T-helper 2 cell treated with Interferon-gamma antibody and Interleukin-4, amounts not matched to agents 5 μg/mL and 100 μg/mL, for 36 hours (primary cell): ENCODE data around the gene RACGAP1.

Experiments
- DNase-seq: peaks from one replicate; pipeline ENCODE4 v3.0.0; 2021; ENCODE audit warnings: low spot score
- H3K27ac Mint-ChIP-seq: one replicate; pipeline ENCODE4 v1.8.0; 2021; ENCODE audit warnings: mild to moderate bottlenecking, mixed read lengths
- H3K27me3 Mint-ChIP-seq: one replicate; pipeline ENCODE4 v1.8.0; 2021; ENCODE audit warnings: low read depth, mixed read lengths
- H3K36me3 Mint-ChIP-seq: one replicate; pipeline ENCODE4 v1.8.0; 2021; ENCODE audit warnings: low read depth, mixed read lengths
- H3K4me1 Mint-ChIP-seq: one replicate; pipeline ENCODE4 v1.8.0; 2021; ENCODE audit warnings: low read depth, mixed read lengths
- H3K4me3 Mint-ChIP-seq: one replicate; pipeline ENCODE4 v1.8.0; 2022; ENCODE audit warnings: mild to moderate bottlenecking, moderate library complexity, mixed read lengths
- H3K9me3 Mint-ChIP-seq: one replicate; pipeline ENCODE4 v1.8.0; 2021; ENCODE audit warnings: mixed read lengths

RACGAP1 gene

DNA sequence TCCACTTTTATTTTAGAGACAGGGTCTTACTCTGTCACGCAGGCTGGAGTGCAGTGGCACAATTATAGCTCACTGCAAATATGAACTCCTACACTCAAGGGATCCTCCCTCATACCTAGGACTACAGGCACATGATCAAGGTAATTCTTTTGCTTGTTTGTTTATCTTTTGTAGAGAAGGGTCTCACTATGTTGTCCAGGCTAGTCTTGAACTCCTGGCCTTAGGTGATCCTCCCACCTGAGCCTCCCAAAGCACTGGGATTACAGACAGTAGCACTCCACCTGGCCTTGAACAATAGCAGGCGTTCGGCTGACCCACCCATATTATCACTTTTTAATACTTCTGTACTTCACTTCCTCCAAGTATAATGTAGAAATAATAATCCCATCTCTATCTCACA, 1.4 kb upstream of the RACGAP1 start:
- DNase-seq = no peak
- Mint-ChIP-seq H3K27ac (no peak overlapping the region), H3K4me3 (no peak overlapping the region), H3K27me3 (peaks cover 2% of the 10 kb centered on the region), H3K4me1 (peaks cover 20% of the 10 kb centered on the region), H3K36me3 (peaks cover 24% of the 10 kb centered on the region), H3K9me3 (peaks cover 2% of the 10 kb centered on the region)

DNA sequence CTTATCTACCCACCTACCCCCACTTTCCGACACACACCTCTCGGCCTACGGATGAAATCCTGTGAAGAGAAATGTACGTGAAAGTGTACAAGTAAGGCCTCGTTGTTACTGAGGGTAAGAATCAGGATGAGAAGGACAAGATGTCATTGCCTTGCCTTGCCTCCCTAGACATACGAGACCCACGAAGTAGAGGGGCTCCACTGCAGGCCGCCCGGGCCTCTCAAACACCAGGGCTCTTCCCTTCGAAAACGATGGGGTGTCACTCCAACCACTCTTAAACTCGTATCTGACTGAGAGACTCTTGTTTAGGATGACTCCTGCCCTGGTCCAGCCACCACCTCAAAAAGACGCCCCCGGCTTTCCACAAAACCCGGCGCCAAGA, 498 bp downstream of the RACGAP1 start:
- Mint-ChIP-seq H3K36me3 (peaks cover 29% of the 10 kb centered on the region), H3K4me1 (peaks cover 27% of the 10 kb centered on the region), H3K4me3 (peak overlapping the region; percentile 96), H3K27ac (peak overlapping the region; percentile 99), H3K9me3 (peaks cover 2% of the 10 kb centered on the region), H3K27me3 (no peaks in the 10 kb centered on the region)
- no peak for DNase-seq

DNA sequence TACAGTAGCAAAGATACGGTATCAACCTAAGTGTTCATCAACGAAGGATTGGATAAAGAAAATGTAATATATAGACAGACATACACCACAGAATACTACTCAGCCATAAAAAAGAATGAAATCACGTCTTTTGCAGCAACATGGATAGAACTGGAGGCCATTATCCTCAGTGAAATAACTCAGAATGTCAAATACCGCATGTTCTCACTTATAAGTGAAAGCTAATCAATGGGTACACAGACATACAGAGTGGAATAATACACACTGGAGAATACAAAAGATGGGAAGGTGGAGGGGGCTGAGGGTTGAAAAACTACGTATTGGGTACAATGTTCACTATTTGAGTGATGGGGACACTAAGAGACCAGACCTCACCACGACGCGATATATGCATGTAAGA, 1.1 kb downstream of the RACGAP1 start:
- no peak for DNase-seq
- Mint-ChIP-seq H3K36me3 (peaks cover 31% of the 10 kb centered on the region), H3K27ac (peak overlapping the region; percentile 99), H3K4me3 (peak overlapping the region; percentile 96), H3K9me3 (peaks cover 2% of the 10 kb centered on the region), H3K27me3 (no peaks in the 10 kb centered on the region), H3K4me1 (peaks cover 29% of the 10 kb centered on the region)

DNA sequence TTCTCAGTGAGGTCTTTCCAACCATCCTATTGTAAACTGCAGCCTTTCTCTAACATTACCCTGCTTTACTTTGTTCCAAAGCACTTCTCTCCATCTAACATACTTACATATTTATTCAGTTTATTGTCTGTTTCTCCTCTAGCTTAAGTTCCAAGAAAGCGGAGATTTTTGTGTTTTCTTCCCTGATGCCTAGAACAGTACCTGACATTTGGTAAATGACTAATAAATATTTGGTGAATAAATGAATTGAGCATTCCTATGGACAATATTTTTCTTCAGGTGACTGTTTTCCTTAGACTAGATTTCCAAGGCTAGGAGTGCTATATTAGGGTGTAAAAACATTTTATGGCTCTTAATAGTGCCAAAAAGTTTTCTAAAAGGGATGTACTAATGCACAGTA, 2.4 kb downstream of the RACGAP1 start:
- Mint-ChIP-seq H3K36me3 (peaks cover 37% of the 10 kb centered on the region), H3K4me1 (peaks cover 39% of the 10 kb centered on the region), H3K9me3 (peaks cover 2% of the 10 kb centered on the region), H3K27ac (peak overlapping the region; percentile 26), H3K27me3 (no peaks in the 10 kb centered on the region), H3K4me3 (peak overlapping the region; percentile 96)
- no peak for DNase-seq

DNA sequence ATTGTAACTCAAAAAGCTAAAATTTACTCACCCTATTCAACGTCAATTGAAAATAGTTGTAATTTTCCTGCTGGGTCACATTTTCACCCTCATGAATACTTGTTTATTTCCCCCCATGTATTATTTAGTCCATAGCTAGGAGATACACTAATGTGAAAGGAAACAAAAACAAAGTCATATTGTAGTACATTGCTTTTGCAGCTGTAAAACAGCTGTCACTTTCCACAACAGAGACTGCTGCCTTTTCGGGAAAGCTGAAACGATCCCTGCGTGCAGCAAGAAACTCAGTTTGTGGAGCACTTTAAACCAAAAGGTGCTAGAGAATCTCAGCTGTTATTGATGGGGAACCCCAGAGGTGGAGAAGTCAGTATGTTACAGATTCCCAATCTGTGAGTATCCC, 4.3 kb downstream of the RACGAP1 start:
- H3K4me3 Mint-ChIP-seq = no peak overlapping the region
- peaks cover 42% of the 10 kb centered on the region for H3K4me1 Mint-ChIP-seq
- H3K27ac Mint-ChIP-seq = no peak overlapping the region
- no peak for DNase-seq
- H3K36me3 Mint-ChIP-seq = peaks cover 42% of the 10 kb centered on the region
- peaks cover 2% of the 10 kb centered on the region for H3K9me3 Mint-ChIP-seq
- H3K27me3 Mint-ChIP-seq = no peaks in the 10 kb centered on the region

DNA sequence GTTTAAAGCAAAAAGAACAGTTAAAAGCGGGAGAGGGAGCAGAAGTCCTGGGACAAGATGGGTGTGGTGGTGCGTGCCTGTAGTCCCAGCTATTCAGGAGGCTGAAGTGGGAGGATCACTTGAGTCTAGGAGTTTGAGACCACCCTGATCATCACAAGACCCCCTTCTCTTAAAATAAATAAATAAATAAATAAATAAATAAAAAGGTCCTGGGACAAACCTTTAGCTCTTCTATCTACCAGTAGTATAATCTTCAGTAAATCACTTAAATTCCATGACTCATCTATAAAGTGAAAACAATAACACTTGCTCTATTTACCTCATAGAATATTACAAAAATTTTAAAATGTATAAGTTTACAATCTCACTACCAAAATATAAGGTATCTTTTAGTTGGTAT, 5.8 kb downstream of the RACGAP1 start:
- peaks cover 38% of the 10 kb centered on the region for H3K36me3 Mint-ChIP-seq
- no peaks in the 10 kb centered on the region for H3K9me3 Mint-ChIP-seq
- no peak overlapping the region for H3K27ac Mint-ChIP-seq
- H3K27me3 Mint-ChIP-seq = no peaks in the 10 kb centered on the region
- no peak overlapping the region for H3K4me3 Mint-ChIP-seq
- H3K4me1 Mint-ChIP-seq = peaks cover 39% of the 10 kb centered on the region
- DNase-seq = no peak

DNA sequence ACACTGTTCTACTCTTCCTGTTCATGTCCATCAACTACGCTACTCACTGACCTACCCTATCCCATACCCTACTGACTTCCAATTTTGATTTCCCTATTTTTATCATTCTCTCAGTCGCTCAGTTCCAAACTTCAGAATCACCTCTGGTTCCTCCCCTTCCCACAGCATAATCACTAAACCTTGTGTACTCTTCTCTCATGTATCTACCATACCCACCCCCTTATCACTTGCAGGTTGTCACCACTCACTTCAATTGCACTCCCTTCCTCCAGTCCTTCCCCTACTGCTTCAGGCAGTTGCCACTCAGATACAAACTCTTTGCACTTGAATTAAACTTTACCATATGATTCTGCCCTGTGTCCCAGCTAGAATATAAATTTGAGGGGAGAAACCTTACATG, 6.3 kb downstream of the RACGAP1 start:
- no peak overlapping the region for H3K4me3 Mint-ChIP-seq
- peaks cover 37% of the 10 kb centered on the region for H3K4me1 Mint-ChIP-seq
- peaks cover 38% of the 10 kb centered on the region for H3K36me3 Mint-ChIP-seq
- H3K27me3 Mint-ChIP-seq = no peaks in the 10 kb centered on the region
- H3K9me3 Mint-ChIP-seq = no peaks in the 10 kb centered on the region
- peak overlapping the region; percentile 34 for H3K27ac Mint-ChIP-seq
- no peak for DNase-seq

DNA sequence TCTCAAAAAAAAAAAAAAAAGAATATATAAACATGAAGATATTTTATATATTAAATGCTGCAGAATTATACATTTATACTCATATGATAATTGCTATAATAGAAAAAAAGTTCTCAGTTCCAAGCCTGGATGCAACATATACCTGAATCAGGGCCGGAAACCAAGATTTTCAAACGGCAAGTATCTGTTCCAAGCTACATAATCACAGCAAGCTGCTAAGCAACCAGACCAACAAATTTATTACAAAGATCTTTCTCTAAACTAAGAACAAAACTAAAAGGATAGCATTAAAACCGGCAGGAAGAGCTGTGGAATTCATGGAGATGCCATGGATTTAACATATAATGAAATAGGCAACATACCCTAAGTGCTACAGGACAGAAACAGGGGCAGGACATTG, 7.1 kb downstream of the RACGAP1 start:
- H3K36me3 Mint-ChIP-seq = peaks cover 42% of the 10 kb centered on the region
- DNase-seq = no peak
- H3K4me3 Mint-ChIP-seq = no peak overlapping the region
- peaks cover 40% of the 10 kb centered on the region for H3K4me1 Mint-ChIP-seq
- H3K27me3 Mint-ChIP-seq = no peaks in the 10 kb centered on the region
- H3K27ac Mint-ChIP-seq = peak overlapping the region; percentile 16
- H3K9me3 Mint-ChIP-seq = no peaks in the 10 kb centered on the region

DNA sequence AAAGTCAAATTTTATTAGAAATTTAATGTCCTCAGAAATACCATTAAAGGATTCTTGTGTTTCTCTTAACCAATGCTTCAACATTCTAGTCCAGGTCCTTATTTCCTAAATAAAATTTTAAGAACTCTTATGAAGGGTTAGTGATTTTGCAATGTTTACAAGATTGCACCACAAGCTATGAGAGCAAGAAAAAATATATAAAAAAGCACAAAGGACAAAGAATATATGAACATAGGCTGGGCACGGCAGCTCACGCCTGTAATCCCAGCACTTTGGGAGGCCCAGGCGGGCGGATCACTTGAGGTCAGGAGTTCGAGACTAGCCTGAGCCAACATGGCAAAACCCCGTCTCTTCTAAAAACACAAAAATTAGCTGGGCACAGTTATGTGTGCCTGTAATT, 7.7 kb downstream of the RACGAP1 start:
- H3K9me3 Mint-ChIP-seq = no peaks in the 10 kb centered on the region
- H3K27ac Mint-ChIP-seq = no peak overlapping the region
- peaks cover 35% of the 10 kb centered on the region for H3K4me1 Mint-ChIP-seq
- H3K27me3 Mint-ChIP-seq = no peaks in the 10 kb centered on the region
- no peak overlapping the region for H3K4me3 Mint-ChIP-seq
- no peak for DNase-seq
- peaks cover 37% of the 10 kb centered on the region for H3K36me3 Mint-ChIP-seq

DNA sequence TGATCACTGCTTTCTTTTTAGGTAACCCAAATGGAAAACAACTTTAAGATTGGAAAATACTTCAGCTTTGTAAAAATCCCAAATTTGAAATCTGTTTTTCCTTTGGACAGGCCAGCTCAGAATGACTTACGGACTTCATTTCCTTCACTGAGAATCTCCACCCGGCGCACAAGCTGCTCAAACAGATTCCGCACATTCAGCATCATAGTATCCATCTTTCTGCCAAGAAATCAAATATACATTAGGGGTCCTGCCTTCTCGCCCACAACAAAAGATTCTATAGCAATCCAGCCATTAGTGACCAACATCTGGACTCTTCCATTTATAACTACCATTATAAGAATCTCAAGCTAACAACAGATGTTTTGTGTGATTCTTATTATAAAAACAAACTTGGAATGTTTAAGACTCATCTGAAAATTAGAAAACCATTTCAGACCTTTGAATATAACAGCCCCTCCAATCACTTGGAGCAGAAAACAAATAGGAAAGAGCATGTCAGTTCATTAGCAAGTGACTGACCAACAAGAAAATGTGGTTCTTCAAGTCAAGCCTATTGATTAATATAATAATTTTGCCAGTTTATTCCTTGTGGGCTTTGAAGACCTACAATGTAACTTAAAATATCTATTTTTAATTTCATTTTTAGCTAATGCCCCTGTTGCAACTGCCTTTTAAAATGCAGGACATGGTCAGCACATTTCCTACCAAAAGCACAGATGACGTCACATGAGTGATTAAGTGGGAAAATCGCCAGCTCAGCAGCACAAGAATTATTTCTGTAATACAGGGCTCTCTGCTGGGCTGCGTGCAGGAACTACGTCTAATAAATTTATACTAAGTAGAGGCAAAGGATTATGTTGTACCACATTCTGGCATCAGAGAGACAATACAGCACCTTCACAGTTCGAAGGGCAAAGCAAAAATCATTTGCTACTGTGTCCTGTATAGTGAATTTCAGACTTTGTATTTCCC, 8.5 kb downstream of the RACGAP1 start:
- H3K36me3 Mint-ChIP-seq = peaks cover 35% of the 10 kb centered on the region
- no peaks in the 10 kb centered on the region for H3K9me3 Mint-ChIP-seq
- H3K27me3 Mint-ChIP-seq = no peaks in the 10 kb centered on the region
- no peak overlapping the region for H3K4me3 Mint-ChIP-seq
- no peak for DNase-seq
- H3K27ac Mint-ChIP-seq = no peak overlapping the region
- peaks cover 33% of the 10 kb centered on the region for H3K4me1 Mint-ChIP-seq

DNA sequence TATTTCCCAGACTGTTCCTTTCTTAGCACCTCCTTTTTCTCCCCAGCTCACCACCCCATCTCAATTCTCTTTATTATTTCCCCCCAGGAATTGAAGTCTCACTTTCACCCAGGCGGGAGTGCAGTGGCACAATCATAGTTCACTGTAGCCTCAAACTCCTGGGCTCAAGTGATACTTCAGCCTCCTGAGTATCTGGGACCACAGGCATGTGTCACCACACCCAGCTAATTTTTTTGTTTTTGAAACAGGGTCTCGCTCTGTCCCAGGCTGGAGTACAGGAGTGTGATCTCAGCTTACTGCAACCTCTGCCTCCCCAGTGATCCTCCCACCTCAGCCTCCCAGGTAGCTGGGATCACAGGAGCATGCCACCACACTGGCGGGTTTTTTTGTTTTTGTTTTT, 11.0 kb downstream of the RACGAP1 start:
- peaks cover 39% of the 10 kb centered on the region for H3K36me3 Mint-ChIP-seq
- H3K4me1 Mint-ChIP-seq = peaks cover 29% of the 10 kb centered on the region
- no peaks in the 10 kb centered on the region for H3K9me3 Mint-ChIP-seq
- H3K27ac Mint-ChIP-seq = peak overlapping the region; percentile 0
- no peaks in the 10 kb centered on the region for H3K27me3 Mint-ChIP-seq
- H3K4me3 Mint-ChIP-seq = no peak overlapping the region
- no peak for DNase-seq

DNA sequence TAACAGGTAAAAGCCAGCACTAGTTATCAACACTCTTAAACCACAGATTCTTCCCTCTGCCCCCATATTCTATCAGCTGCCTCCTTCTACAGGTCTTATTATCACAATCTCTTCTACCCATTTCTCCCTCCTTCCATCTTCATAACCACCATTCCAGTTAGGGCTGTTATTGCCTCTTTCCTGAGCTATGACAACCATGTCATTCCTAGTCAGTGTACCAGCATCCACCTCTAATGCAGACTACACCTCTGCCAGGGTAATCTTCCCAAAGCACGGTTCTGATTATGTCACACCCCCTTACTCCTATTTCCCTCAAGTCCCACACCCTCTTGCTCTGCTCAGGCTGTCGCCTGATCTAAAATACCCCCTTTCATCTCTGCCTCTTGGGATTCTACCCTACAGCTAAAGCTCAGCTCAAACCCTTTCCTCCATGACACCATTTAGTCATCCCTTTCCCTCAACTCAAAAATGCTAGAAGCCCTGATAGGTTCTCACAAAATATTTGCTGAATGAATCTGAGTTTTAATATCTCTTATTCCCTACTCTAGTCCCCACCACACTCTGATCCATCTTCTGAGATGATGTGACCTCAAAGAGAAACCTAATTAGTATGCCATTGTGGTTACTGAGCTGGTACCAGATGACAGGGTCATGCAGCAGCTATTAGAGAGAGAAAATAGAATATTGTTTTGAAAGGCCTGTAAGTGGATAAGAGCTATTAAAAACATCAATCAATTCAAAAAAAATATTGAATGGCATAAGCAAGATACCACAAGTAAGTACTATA, 11.7 kb downstream of the RACGAP1 start:
- H3K27ac Mint-ChIP-seq = peak overlapping the region; percentile 3

DNA sequence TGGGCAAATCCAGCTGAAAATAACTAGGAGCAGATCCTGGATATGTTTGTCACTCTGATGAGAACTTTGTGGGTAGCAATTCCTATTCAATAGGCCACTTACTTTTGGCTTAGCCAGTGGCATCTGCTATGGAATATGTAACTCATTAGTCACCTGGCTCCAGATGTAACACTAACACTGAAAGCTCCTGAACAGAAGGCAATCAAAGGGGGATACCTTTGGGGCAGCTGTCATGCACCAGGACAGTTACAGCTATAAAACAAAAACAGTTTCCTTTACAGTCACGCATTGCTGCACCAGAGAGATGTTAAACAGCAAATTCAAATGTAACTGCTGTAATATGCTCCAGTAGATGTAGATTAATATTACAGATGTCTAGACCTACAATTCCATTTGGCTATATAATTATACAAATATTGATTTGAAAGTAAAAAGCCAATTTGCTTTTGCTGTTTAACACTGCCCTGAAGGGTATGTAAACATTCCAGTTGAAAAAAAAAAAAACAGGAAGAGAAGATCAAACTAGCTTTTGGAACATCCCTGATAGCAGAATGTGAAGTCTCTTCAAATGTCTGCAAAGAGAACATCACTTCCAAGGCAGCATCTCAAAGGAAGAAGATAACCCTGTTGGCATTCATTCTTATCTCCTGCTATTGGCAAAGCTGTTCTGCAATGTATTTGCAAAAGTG, 18.4 kb downstream of the RACGAP1 start:
- DNase-seq = no peak
- H3K9me3 Mint-ChIP-seq = no peaks in the 10 kb centered on the region
- no peak overlapping the region for H3K4me3 Mint-ChIP-seq
- peaks cover 11% of the 10 kb centered on the region for H3K4me1 Mint-ChIP-seq
- H3K36me3 Mint-ChIP-seq = peaks cover 52% of the 10 kb centered on the region
- H3K27ac Mint-ChIP-seq = peak overlapping the region; percentile 40
- H3K27me3 Mint-ChIP-seq = no peaks in the 10 kb centered on the region

More for the DNA sequence above, 11.7 kb downstream of the RACGAP1 start:
- H3K9me3 Mint-ChIP-seq = no peaks in the 10 kb centered on the region
- peaks cover 23% of the 10 kb centered on the region for H3K4me1 Mint-ChIP-seq
- H3K4me3 Mint-ChIP-seq = no peak overlapping the region
- no peaks in the 10 kb centered on the region for H3K27me3 Mint-ChIP-seq
- peaks cover 37% of the 10 kb centered on the region for H3K36me3 Mint-ChIP-seq
- DNase-seq = no peak

DNA sequence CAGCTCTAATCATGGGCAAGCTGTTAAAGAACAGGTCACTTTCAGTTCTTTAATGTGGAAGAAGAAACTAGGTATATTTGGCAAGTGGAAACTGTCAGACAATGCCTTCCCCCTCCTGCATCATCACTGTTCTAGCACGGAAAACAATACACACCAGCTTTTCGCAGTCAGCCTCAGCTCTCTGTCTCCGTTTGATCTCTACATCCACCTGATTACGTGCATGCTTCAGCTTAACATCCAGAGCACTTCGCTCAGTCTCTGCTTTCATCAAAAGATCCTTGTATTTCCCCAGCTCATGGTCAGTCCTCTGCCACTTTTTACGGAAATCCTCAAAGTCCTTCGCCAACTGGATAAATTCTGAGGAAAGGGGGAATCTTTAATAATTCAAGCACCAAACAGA, 19.0 kb downstream of the RACGAP1 start:
- Mint-ChIP-seq H3K9me3 (no peaks in the 10 kb centered on the region), H3K4me3 (no peak overlapping the region), H3K4me1 (peaks cover 11% of the 10 kb centered on the region), H3K27ac (no peak overlapping the region), H3K36me3 (peaks cover 54% of the 10 kb centered on the region), H3K27me3 (no peaks in the 10 kb centered on the region)
- no peak for DNase-seq
